ENCODE data around the gene MON1B.

DNA sequence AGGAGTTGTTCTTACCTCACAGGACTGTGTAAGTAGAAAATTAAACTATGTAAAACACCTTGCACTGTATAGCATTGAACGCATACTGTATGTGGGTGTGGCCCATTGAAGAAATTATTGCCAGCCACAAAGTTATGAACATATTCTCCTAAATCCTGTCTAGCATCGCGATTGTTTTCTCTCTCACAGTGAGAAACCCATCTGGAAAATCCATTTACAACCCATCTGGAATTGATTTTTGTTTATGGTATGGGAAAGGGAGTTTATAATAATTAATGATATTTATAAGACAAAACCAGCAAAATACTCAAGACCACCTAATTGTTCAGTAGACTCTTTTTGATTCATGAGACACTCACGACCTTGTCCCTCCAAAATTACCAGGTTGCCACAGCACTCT is 22.1 kb upstream of the MON1B start:
- TF ChIP-seq POLR2A (IDR thresholded peaks at IDR 0.05; ENCODE audit: low read depth, low read length) (no peak), POLR2AphosphoS5 (IDR thresholded peaks at IDR 0.05; ENCODE audit: insufficient read depth, low read depth, low read length) (no peak), MYC (IDR thresholded peaks at IDR 0.05; ENCODE audit: low read depth, low read length) (no peak), FOS (IDR thresholded peaks at IDR 0.05; ENCODE audit: borderline replicate concordance, insufficient read depth, low read length) (no peak), EZH2 (IDR thresholded peaks at IDR 0.05; ENCODE audit: borderline replicate concordance, low read depth, low read length, severe bottlenecking) (no peak), GATA2 (IDR thresholded peaks at IDR 0.05; ENCODE audit: insufficient read depth, insufficient read length, low read depth, low read length) (no peak), JUN (IDR thresholded peaks at IDR 0.05; ENCODE audit: borderline replicate concordance, insufficient read depth, insufficient read length, low read depth) (no peak)
- TF ChIP-seq, protein P1, sequence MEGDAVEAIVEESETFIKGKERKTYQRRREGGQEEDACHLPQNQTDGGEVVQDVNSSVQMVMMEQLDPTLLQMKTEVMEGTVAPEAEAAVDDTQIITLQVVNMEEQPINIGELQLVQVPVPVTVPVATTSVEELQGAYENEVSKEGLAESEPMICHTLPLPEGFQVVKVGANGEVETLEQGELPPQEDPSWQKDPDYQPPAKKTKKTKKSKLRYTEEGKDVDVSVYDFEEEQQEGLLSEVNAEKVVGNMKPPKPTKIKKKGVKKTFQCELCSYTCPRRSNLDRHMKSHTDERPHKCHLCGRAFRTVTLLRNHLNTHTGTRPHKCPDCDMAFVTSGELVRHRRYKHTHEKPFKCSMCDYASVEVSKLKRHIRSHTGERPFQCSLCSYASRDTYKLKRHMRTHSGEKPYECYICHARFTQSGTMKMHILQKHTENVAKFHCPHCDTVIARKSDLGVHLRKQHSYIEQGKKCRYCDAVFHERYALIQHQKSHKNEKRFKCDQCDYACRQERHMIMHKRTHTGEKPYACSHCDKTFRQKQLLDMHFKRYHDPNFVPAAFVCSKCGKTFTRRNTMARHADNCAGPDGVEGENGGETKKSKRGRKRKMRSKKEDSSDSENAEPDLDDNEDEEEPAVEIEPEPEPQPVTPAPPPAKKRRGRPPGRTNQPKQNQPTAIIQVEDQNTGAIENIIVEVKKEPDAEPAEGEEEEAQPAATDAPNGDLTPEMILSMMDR (IDR thresholded peaks at IDR 0.05; ENCODE audit: extremely low read depth in 1 of 2, insufficient read depth in 1 of 2, low read depth in 1 of 2, low read length in 2 of 2), result no peak
- TF ChIP-seq, protein P2, sequence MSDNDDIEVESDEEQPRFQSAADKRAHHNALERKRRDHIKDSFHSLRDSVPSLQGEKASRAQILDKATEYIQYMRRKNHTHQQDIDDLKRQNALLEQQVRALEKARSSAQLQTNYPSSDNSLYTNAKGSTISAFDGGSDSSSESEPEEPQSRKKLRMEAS (IDR thresholded peaks at IDR 0.05; ENCODE audit: insufficient read depth, insufficient read length), result no peak
